ENCODE measurements around the gene LRG1.
A peak's percentile ranks its signal among the peaks of the same experiment; 100 is the strongest.
"Not testable (repeated sequence)": the region's sequence is repeated elsewhere in the genome, so short reads cannot be mapped to it uniquely, and the experiment has no call there.

LRG1 gene

GRCh38 chr19:4575267-4576015 lies 35.6 kb upstream of the LRG1 start:
- DNase-seq (ENCODE audit: low spot score), result no peak

GRCh38 chr19:4573682-4574081 lies 33.8 kb upstream of the LRG1 start:
- no peak for DNase-seq (ENCODE audit: low spot score)

- DNase-seq (ENCODE audit: low spot score), result no peak
These were observed 31.6 kb upstream of the LRG1 start for GRCh38 chr19:4571305-4571917.

DNA sequence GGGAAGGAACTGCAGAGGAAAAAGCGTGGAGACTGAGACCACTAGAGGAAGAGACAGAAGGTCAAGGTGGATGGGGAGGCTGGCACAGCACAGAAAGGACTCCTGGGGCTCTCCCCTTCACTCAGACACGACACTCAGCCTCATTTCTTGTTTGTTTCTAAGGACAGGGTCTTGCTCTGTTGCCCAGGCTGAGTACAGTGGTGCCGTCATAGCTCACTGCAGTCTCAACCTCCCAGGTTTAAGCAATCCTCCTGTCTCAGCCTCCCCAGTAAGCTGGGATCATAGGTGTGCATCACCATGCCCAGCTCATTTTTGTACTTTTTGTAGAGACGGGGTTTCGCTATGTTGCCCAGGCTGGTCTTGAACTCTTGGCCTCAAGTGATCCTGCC lies 31.1 kb upstream of the LRG1 start:
- DNase-seq (ENCODE audit: low spot score), result no peak

DNA sequence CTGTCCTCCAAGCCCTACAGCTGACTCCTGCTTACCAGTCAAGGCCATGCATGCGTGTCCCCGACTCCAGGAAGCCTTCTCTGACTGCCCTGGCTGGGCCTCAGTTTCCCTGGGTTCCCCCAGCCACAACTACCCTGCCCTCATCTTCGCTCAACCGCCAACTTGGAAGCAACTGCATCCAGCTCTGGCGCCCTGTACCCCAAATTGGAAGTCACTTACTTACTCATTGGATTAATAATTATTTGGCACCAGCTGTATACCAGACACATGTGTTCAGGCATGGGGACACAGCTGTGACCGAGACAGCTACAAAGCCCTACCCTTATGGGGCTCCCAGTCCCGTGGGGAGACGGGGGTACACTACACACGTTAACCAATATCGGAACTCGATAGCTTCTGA lies 30.6 kb upstream of the LRG1 start:
- no peak for DNase-seq (ENCODE audit: low spot score)

- no peak for DNase-seq (ENCODE audit: low spot score)
These were observed 29.1 kb upstream of the LRG1 start for GRCh38 chr19:4568886-4569285.

DNA sequence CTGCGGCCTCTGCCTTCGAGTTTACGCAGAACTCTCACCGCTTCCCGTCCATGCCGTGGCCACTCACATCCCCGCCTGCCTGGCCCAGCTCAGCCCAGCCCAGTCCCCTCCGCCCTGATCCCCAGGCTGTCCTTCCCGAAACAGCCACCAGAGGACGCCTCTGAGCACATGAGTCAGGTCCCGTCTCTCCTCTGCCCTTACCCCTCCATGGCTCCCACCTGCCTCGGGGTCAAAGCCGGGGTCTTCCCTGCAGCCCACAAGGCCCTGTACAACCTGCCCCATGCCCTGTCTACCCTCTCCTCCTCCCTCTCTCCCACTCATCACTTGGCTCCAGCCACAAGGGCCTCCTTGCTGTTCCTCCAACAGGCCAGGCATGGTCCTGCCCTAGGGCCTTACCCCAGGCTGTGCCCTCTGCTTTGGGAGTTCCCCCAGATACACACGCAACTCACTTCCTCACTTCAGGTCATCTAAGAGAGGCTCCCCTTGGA lies 27.8 kb upstream of the LRG1 start:
- peak; percentile 65 for DNase-seq (ENCODE audit: low spot score)

- DNase-seq (ENCODE audit: low spot score), result no peak
These were observed 26.7 kb upstream of the LRG1 start for GRCh38 chr19:4566402-4567051.

DNA sequence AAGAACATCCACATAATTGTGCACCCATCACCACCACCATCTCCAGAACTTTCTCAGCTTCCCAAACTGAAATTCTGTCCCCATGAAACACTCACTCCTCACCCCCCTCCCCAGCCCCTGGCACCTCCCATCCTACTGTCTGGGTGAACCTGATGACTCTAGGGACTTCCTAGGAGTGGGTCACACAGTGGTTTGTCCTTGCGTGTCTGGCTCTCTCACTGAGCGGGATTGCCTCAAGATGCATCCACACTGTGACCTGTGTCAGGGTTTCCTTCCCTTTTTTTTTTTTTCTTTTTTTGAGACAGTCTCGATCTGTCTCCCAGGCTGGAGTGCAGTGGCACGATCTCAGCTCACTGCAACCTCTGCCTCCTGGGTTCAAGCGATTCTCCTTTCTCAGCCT lies 23.7 kb upstream of the LRG1 start:
- DNase-seq (ENCODE audit: low spot score), result not testable (repeated sequence)

DNA sequence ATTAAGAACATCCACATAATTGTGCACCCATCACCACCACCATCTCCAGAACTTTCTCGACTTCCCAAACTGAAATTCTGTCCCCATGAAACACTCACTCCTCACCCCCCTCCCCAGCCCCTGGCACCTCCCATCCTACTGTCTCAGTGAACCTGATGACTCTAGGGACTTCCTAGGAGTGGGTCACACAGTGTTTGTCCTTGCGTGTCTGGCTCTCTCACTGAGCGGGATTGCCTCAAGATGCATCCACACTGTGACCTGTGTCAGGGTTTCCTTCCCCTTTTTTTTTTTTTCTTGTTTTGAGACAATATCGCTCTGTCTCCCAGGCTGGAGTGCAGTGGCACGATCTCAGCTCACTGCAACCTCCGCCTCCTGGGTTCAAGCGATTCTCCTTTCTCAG lies 22.2 kb upstream of the LRG1 start:
- DNase-seq (ENCODE audit: low spot score), result not testable (repeated sequence)

DNA sequence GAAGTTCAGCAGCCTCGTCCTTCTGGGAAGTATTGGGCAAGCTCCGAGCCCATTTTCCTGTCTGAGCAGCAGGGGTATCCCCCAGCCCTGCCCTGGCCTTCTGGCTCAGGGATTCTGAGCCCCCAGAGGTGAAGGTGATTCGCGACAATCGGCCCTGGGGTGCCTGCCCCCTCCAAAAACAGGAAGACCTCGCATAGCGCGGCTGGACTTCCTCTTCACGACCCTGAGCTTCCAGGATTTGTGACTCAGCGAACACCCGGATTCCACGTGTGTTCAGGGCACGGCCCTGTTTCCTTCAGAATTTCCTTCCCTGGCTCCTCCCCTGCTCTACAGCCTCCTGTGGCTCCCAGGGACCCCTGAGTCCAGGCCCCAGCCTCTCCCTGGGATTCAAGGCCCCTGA lies 19.7 kb upstream of the LRG1 start, which contains the start of gene SEMA6B:
Gene SEMA6B, minus strand, starts transcription at position 116 of the 400 bp plus-strand sequence. CDS start 1,227 bp downstream, outside the sequence.
- DNase-seq (ENCODE audit: low spot score), result no peak

- no peak for DNase-seq (ENCODE audit: low spot score)
These were observed 18.4 kb upstream of the LRG1 start for GRCh38 chr19:4557971-4558941.

GRCh38 chr19:4557144-4557970 lies 17.5 kb upstream of the LRG1 start:
- DNase-seq (ENCODE audit: low spot score), result no peak

- DNase-seq (ENCODE audit: low spot score), result peak; percentile 13
These were observed 16.8 kb upstream of the LRG1 start for GRCh38 chr19:4556597-4557127.

- DNase-seq (ENCODE audit: low spot score), result no peak
These were observed 16.1 kb upstream of the LRG1 start for GRCh38 chr19:4555657-4556561.

- DNase-seq (ENCODE audit: low spot score), result no peak
These were observed 14.9 kb upstream of the LRG1 start for GRCh38 chr19:4554717-4555116.

DNA sequence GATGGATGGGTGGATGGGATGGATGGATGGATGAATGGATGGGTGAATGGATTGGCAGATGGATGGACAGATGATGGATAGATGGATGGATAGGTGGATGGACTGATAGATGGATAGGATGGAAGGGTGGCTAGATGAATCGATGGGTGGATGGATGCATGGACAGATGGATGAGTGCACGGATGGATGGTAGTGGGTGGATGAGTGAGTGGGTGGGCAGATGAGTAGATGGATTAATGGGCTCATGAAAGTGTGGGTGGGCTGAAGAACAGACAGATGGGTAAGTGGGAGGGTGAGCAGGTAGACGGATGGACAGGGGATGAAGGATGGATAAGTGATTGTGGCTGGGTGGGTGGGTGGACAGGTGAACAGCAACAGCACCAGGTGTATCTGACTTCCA lies 13.9 kb upstream of the LRG1 start:
- no peak for DNase-seq (ENCODE audit: low spot score)

- no peak for DNase-seq (ENCODE audit: low spot score)
These were observed 13.4 kb upstream of the LRG1 start for GRCh38 chr19:4553092-4553695.

- no peak for DNase-seq (ENCODE audit: low spot score)
These were observed 12.6 kb upstream of the LRG1 start for GRCh38 chr19:4552525-4552819.
